GM04504 (cell line): ENCODE data around the gene FASTK.

ENCODE experiments used
- DNase-seq: peaks from one replicate; pipeline ENCODE4 v3.0.0-alpha.2; 2012; ENCODE audit warnings: low read depth

The FASTK gene

DNA sequence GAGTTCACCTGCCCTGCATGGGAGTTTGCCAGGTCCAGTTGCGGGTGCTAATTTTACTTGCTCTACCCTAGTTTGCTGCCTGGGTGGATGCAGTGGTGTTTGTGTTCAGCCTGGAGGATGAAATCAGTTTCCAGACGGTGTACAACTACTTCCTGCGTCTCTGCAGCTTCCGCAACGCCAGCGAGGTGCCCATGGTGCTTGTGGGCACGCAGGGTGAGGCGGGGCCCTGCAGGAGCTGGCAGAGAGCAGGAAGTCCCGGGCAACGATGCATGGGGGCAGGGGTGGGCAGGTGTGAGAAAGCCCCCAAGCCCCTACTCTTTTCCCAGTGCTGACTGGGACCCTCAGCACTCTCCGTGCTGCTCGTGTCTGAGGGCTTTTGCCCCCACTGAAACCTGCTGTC is 37.0 kb upstream of the FASTK start:
- no peak for DNase-seq

DNA sequence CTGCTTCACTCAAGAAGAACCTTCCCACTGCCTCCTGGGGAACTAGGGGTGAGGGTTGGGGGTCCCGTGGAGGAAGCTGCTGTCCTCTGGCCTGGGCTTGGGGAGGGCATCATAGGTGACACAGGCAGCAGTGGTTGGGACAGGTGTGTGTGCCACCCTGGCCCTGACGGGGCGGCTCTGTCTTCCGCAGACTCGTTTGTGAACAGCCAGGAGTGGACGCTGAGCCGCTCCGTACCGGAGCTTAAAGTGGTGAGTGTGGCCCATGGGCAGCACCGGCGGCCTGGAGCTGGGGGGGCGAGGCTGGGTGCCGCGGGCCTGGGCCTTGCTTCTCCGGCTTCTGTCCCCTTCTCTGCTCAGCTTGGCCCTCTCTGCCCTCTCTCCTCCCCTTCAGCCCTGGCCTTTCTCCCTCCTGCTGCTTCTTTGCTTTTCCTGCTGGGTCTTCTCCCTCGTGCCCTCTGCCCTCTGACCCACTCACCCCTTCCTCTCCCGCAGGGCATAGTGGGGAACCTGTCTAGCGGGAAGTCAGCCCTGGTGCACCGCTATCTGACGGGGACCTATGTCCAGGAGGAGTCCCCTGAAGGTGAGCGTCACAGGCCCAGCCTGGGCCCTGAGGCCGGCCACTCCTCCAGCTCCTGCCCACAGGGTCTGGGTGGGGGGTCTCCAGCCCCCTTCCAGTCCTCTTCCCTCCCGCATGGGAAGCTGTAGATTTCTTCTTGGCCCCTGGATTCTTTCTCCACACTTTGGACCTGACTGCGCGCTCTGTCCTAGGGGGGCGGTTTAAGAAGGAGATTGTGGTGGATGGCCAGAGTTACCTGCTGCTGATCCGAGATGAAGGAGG is 36.2 kb upstream of the FASTK start:
- no peak for DNase-seq

DNA sequence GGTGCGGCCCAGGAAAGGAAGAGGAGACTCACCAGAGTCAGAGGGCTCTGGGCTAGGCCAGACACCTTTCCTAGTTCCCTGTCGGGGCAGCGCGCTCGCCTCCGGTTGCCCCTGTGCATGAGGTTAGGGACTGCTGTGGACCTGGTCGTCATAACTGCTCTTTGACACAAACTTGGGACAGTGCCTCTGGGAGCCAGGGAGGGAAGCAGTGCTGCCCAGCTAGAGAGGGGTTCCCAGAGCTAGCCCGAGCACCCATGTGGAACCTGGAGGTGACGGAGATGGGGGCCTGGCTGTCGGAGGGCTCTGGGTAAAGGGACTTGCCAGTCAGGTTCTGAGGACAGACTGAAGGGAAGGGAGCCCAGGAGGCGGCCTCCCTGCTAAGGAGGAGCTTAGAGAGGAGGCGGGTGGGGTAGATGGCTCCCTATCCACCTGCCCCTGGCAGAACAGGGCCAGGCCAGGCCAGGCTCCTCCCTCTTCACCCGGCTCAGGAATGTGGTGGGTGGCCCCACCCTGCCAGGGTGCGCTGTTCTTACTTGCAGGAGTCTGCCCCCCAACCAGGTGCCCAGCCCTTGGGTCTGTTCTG is 35.3 kb upstream of the FASTK start:
- DNase-seq: no peak

DNA sequence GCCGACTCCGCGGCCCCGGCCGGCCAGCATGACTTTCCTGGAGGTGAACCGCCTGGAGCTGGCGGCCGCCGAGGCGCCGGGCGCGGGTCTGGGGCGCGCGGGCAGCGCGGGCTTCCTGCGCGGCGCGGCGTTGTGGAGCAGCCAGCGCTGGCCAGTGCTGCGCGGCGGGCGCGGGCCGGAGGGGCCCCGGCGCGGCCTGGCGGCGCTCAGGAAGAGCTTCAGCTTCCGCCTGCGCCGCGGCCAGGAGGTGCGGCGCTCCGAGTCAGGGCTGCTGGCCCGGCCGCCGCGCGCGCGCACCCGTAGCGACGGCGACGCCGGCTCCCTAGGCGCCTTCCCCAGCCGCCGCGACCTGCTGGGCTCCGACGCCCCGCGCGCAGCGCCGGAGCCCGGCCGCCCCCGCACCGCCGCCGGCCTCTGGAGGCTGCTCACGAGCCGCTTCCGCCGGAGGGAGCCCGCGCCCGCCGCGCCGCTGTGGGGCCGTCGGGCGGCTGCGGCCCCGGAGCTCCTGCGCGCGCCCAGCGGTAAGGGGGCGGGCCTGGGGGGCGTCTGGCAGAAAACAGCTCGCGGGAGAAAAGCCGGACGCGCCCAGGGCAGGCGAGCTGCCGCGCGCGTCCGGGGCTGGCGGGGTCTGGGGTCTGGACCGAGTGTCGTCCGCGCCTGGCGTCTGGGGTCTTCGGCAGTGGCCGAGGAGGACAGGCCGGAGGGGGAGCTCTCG is 34.7 kb upstream of the FASTK start:
- DNase-seq: no peak

DNA sequence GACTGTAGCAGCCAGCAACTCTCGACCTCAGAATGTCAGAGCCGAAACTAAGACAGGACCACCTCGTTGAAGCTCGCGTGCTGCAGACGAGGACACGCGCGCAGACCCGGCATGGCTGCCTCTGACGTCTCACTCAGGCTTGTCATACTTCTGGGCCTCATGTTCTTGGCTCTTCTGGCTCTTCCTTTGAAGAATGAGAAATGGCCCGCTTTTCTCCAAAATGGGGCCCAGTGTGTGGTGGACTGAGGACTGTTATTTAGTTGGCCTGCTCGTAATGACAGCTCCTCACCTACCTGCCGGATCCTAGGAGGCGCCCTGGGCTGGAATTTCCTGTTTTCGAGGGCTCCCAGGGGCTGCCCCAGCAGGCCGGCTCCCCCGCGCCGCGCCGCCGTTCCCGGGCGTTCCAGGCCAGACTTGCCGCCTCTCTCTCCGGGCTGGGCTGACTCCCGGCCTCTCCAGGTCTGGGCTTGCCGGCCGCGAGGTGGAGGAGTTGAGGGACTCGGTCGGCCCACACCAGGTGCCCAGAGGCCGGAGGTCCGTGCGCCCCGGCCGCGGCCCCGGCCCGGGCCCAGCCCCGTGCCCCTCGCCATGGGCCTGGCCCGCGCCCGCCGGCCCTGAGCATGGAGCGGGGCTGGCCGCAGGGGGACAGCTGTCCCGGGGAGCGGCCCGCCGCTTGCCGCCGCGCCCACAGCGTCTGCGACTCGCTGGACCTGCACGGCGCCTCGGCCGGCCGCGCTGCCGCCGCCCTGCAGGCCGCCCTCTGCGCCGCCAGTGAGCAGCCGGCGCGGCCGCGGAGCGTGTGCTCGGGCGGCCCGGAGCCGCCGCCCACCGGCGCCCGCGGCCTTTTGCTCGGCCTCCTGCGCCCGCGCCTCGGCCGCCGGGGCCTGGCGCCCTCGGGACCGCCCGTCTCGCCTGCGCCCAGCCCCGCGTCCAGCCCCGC is 33.8 kb upstream of the FASTK start:
- no peak for DNase-seq

DNA sequence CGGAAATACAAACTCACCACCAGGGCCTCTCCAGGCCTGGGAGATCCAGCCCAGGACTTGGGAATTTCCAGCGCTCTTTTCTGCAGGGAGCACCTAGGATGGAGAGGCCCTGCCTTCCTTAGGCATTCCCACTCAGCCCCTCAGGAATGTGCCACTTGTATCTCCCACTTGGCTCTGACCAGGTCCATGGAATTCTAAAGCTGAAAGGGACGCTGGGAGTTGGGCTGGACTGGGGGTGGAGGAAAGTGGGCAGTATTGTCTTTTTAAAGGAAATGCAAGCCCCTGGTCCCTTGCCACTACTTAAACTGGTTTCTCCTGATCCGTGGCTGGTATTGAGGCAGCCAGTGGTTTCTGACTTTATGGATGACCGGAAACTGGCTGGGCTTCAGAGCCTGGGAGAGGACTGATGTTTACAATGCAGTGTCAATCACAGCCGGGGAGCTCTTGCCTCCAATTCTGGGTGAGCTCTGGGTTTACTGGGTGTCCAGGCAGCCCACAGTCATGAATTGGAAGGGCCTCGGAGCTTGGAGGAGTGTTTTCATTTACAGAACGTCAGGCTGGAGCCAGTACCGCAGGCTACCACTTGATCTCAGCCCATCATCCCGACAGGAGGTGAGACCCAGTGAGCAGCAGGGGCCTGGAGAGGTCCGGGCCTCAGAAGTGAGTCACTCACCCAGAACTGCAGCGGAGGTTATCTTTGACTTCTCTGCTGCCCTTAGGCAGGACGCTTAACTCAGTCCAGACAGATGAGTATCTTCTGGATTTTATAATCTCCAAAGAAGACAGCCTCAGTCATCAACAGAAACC is 32.9 kb upstream of the FASTK start:
- DNase-seq: peak; percentile 14

DNA sequence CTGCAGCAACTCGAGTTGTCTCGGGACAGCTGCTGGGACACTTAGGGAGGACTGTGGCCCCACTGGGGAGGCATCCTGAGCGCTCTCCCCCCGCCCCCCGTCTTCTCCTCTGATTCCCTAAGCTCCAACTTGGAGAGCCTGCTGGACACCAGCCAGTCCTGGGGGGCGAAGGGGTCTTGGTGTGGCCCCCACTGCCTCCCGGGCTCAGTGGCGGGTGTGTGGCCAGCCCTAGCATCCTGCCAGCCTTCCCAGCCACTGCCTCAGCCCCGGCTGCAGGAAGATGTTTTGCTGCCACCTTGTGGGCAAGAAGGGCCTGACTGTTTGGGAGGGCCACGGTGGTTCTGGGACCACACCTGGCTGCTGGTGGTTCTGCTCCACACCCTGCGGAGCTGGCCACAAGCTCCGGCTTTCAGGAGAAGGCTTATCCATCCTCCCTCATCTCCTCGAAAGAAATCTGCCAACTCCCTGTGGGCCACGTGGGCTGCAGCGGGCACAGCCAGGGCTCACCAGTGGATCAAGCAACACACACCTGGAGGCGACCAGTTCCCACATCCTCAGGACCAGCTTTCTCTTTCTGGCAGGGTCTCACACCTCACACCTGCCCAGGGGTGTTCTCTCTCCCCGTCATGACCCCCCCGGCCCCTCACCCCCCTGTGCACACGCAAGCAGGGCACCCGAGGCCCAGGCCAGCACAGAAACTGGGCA is 30.5 kb upstream of the FASTK start:
- DNase-seq: no peak

DNA sequence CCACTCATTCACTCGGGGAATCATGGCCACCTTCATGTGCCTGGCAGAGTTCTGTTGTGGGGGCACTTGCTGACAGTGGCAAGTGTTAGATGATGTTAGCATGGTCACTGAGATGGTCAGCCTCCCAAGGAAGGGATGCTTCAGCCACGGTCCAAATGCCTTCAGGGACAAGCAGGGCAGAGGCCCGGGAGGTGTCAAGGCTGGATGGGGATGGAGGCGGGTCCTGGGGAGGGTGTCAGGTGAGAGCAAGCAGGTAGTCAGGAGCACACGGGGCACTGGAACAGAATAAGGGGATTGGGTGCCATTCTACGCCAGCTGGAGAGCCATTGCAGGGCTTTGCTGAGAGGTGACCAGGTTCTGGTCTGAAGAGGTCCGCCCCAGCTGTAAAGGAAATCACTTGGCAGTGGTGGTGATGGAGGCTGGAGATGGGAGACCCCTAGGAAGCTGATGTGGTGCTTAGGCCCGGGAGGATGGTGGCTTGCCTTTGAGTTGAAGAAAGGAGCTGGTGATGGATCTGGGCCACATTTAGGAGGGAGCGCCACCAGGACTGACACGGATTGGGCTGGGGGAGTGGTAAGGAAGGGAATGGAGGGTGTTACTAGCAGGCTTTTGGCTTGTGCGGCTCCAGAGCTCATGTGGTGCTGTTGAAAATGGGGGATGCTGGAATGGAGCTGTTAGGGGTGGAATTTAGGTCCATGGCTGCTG is 29.8 kb upstream of the FASTK start:
- DNase-seq: no peak

DNA sequence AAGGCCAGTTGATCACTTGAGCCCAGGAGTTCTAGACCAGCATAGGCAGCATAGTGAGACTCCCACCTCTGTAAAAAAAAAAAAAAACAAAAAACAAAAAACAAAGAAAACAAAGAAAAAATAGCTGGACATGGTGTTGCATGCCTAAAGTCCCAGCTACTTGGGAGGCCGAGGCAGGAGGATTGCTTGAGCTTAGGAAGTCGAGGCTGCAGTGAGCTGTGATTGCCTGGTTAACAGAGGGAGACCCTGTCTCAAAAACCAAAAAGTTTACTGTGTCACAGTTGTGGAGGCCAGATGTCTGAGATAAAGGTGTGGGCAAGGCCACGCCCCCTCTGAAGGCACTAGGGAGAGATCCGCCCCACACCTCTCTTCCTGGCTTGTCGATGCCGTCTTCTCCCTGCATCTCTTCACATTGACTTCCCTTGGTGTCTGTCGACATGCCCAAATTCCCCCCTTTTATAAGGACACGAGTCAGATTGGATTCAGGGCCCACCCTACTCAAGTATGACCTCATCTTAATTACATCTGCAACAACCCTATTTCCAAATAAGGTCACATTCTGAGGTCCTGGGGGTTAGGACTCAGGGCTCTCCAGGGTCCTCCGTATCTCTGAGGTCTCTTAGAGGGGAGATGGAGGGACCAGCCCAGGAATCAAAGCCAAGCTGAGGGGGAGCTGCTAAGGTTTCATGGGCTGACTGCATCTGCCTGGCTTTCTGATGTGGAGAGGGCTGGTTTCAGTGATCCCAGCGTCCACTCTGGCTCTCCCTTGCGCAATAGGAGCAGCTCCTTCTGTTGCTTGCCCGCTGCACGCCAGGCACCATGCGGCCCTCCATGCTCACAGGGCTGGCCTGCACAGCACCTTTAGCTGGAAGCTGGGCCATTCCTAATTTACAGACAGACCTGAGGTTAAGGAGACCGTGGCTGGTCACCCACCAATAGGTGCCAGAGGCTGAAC is 28.8 kb upstream of the FASTK start:
- DNase-seq: no peak

DNA sequence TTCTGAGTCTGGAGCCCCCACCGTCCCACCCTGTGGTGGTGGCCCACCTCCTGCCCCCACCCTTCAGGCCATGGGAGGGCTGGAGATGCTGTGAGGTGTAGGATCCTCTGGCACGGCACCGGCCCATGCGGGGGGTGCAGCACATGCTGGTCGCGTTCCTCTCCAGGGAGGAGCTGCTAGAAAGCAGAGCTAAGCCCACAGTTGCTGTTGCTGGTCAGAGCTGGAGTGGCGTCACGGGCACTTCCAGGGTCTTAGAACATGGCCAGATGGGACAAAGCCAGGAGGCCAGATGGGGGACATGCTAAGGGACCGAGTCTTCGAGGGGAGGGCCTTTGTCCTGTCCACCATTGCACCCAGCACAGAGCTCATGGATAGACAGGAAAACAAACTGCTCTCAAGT is 27.3 kb upstream of the FASTK start:
- no peak for DNase-seq

DNA sequence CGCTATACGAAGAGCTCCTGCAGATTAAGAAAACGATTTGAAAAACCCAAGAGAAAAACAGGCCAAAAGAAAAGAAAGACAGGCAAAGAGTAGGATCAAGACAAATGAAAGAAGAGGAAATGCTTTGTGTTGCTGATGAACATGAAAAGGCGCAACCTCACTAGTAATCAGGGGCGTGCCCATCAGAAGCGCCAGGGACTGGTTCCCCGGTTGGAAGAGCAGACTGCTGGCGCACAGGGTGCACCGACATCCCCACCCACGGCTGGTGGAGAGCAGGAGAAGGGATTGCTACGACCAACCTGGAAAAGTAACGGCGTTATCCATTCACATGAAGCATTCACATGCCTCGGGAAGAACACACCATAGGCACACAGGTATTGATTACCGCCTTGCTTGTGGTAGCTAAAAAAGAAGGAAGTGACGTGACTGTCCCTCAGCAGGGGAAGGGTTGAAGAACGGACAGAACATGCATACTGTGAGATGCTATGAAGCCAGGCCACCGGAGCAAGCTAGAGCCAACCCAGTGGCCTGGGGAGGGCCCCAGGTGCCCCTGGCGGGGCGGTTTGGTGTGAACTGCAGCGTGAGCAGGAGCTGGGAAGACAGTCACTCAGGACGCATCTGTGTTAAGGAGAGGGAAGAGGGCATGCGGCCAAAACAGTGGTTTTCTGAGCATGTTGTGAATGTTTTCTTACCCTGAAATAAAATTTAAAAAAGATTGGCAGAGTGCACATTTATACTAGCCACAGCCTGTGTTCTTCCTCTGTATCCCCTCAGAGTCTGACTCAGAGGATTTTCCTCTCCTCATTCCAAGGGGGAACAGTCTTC is 24.0 kb upstream of the FASTK start:
- DNase-seq: no peak

DNA sequence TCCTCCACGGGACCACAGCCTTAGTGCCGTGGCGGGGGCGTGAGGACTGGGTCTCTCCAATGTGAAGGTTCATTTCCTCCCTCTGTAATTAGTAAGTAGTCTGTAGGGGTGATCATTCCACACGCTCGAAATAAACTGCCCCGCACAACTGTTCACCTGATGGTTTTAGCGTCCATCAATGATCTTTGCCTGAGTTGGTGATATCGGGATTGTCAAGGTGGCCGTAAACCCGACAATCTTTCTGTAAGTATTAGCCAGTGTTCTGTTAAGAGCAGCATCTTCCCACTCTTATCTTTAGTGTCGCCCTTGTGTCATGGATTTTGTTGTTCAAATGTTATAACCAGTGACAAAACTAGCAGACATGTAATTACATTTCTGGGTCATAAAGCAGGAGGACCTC is 23.4 kb upstream of the FASTK start:
- DNase-seq: no peak

DNA sequence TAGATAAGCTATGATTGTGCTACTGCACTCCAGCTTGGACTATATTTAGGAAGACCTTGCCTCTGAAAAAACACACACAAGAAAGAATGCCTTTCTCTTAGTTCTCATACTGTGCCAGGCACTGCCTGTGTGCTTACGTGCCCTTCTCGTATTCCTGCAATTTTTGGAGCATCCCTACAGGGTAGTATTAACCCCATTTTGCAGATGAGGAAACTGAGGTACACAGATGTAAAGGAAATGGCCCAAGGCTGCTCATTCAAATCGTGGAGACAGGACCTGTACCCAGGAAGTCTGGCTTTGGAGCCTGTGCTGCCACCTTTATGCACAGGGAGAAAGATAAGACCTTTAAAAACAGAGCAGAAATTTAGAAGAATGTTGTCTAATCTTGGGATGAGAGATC is 22.4 kb upstream of the FASTK start:
- no peak for DNase-seq

DNA sequence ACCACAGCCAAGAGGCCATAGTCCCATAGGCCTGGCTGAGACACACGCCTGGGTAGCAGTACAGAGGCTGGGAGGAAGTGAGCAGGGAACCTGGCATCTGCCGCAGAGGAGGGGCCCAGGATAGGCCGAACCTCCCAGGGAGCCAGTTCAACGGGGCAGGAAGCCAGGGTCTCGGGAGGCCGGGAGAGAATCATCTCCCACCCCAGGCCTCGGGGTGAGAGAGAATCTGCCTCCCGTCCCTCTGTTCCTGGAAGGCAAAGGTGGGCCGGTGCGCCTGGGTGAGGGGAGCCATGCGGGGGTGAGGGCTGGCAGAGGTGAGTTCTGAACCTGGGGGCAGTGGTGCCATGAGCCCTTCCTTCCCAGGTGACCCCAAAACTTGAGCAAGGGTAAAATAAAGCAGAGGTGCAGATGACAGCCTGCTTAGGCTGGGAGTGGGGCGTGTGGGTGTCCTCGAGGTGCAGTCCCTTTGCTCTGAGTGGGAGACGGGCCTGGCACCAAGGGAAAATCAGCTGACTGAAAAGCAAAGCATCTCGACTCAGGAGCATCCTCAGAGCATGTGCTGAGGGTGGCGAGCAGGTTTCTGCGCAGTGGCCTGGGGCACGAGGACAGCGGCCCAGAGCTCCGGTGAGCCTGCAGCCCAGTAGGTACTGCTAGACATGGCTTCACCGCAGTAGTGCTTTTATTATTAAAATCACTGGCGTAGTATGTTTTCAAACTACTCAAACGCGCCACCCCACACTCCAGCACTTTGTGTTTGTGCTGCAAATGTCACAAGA is 21.2 kb upstream of the FASTK start:
- DNase-seq: no peak

DNA sequence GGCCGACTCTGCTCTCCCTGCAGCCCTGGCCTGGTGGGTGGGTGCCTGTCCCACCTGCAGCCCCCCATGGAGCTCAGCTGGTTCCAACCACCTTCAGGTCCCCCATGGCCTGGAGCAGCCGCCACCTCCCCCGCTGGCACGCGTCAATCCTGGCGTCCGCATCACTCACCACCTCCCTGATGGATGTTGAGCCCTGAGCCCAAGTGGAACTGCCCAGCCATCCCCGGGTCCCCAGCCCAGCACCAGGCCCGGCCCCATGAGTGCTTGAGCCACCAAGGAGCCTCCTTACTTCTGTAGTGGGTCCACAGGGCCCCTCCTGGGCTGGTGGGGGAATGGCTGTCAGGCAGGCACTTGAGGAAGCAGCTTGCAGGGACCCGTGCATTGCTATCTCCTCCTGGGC is 20.3 kb upstream of the FASTK start:
- no peak for DNase-seq

DNA sequence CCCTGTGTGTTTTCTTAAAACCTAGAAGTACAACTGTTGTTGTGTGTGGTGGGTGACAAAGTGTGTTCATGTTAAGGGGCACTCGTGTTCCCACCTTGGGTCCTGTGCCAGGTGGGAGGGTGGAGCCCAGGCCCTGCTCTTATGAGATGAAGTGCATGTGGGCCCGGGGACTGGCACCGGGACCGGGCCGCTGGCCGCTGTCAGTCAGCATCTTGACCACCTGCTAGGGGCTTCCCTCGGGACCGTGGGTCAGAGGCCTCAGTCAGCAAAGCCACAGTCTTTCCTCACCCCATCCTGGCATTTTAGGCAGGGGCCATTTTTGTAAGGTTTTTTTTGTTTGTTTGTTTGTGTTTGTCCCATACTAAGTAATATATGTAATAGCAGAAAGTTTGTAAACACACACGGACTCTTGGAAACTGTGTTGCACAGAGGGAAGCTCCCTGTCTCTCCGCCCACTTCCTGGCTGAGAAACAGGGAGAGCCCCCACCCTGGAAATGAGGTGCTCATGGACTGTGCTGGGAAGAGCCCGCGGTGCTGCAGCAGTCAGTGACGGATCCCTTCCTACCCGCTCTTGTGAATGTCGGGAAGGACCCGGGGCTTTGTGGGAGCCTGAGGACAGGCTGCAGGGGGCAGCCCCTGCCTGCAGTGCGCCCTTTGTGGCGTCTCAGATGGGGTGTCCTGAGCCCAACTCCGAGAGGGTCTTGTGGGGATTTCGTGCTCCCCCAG is 19.0 kb upstream of the FASTK start:
- no peak for DNase-seq
